Glomerular endothelial cell (primary cell): ENCODE measurements around the gene TRAF6. TPM values are rescaled to one million over a fixed set of nuclear protein-coding genes. Genes with fewer than 3 reads are reported as not detected.
"Not testable (repeated sequence)": the region's sequence is repeated elsewhere in the genome, so short reads cannot be mapped to it uniquely, and the experiment has no call there.

Experiments
- DNase-seq: peaks from one replicate; pipeline ENCODE4 v3.0.0-alpha.2; 2011; ENCODE audit warnings: low read depth, low spot score; ENCODE audit errors: extremely low read depth
- total RNA-seq: library from RNA; depleted of rRNA; stranded (reverse); fragments of >200 nt; gene quantifications from 2 replicates; pipeline ENCODE4 v1.2.3, GENCODE V29; 2015

Gene TRAF6, protein sequence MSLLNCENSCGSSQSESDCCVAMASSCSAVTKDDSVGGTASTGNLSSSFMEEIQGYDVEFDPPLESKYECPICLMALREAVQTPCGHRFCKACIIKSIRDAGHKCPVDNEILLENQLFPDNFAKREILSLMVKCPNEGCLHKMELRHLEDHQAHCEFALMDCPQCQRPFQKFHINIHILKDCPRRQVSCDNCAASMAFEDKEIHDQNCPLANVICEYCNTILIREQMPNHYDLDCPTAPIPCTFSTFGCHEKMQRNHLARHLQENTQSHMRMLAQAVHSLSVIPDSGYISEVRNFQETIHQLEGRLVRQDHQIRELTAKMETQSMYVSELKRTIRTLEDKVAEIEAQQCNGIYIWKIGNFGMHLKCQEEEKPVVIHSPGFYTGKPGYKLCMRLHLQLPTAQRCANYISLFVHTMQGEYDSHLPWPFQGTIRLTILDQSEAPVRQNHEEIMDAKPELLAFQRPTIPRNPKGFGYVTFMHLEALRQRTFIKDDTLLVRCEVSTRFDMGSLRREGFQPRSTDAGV
- total RNA-seq = 12.9 and 16.2 TPM in 2 replicates

DNA sequence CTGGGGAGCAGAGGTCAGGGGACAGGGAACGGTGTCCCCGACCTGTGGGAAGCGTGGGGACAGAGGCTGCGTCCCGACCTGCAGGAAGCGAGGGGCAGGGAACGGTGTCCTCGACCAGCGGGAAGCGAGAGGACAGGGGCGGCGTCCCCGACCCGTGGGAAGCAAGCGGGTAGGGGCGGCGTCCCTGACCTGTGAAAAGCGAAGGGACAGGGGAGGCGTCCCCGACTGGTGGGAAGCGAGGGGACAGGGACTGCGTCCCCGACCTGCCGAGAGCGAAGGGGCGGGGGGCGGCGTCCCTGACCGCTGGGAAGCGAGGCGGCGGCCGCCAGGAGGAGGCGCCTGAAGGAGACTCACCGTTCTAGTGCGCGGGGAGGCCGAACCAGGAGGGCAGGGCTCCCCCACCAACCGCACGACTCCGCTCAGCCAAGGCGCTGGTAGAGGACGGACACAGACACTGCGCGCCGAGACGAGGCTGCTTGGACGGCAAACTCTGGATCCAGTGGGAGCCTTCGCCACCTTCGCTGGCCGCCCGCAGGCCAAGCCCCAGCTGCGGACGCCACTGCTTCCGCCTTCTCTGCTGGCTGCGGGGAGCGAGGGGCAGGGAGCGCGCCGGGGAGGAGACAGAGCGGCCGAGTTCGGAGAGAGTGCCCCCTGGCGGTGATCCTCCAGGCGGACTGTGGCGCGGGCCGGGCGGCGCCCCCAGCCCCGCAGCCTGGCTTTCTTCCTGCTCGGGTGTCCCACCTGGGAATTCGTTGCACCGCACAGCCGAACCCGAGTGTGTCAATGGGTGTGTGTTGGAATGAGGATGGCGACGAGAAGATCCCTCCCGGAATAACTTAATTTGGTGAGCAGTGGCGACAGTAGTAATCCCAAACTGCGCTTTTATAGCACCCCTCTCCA, at the start of gene TRAF6:
Gene TRAF6, minus strand, starts transcription at position 579 of the 900 bp plus-strand sequence. CDS start 8,757 bp downstream, outside the sequence.
- DNase-seq = no peak

DNA sequence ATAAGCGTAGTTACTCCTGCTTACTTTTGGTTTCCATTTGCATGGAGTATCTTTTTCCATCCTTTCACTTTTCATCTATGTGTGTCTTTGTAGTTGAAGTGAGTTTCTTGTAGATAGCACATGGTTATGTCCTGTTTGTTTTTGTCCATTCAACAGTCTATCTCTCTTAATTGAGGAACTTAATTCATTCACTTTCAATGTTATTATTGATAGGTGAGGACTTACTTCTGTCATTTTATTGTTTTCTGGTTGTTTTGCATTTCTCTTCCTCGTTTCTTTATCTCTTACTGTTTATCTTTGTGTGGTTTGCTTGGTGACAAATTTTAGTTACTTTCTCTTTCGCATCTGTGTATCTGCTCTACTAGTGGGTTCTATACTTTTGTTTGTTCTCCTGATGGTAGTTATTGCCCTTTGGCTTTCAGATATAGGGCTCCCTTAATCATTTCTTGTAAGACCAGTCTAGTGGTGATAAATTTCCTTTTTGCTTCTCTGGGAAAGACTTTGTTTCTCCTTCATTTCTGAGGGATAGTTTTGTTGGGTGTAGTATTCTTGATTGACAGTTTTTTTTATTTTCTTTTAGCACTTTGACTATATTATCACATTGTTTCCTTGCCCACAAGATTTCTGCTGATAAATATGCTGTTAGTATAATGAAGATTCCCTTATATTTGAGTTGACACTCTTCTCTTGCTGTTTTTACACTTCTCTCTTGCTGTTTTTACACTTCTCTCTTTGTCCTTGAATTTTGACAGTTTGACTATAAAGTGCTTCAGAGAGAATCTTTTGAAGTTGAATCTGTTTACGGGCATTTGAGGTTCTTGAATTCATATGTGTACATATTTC, 48.7 kb upstream of the TRAF6 start:
- DNase-seq = no peak

DNA sequence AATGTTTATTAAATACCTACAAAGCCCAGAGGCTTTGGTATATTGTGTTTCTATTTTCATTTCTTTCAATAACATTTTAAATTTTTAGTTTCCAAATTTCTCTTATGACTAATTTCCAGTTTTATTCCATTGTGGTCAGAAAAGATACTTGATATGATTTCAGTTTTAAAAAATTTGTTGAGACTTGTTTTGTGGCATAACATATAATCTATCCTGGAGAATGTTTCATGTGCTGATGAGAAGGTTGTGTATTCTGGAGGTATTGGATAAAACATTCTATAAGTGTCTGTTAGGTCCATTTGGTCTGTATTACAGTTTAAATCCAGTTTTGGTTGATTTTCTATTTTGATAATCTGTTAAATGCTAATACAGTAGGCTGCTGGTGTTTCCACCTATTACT, 47.9 kb upstream of the TRAF6 start:
- DNase-seq = no peak

DNA sequence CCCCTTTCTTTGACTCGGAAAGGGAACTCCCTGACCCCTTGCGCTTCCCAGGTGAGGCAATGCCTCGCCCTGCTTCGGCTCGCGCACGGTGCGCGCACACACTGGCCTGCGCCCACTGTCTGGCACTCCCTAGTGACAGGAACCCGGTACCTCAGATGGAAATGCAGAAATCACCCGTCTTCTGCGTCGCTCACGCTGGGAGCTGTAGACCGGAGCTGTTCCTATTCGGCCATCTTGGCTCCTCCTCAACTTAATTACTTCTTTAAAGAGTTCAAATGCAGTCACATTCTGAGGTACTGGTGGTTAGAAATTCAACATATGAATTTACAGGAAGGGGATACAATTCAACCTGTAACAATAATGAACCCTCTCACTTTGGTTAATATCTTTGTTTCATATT, 47.3 kb upstream of the TRAF6 start:
- not testable (repeated sequence) for DNase-seq

DNA sequence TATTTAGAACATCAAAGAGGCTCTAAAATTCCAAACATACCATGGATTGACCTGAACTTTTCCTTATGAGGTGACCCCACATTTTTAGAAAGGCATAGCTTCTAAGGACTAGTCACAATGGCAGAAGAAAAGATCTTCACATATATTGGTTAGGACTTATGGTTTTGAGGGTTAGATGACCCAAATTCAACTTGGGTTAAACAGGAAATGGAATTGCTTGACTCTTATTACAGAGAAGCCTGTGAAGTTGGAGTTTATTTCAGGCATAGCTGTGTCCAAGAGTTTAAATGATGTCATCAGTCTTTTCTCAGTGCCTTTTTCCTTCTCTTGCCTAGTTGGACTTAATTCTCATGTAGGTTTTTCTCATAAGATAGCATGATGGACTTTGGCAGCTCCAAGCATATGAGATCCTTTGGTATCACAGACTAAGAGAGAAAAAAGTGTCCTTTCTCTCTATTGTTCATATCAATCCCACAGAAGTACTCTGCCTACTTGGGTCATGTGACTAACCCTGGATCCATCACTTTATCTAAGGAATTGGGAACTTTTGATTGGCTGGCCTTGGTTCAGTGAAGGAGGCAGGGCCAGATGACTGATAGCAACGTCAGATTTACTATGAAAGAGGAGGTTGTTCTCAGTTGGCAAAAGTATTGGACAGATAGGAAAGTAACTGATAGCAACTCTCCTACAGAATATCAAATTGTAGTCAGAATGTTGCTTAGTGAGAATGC, 40.5 kb upstream of the TRAF6 start:
- DNase-seq = no peak

DNA sequence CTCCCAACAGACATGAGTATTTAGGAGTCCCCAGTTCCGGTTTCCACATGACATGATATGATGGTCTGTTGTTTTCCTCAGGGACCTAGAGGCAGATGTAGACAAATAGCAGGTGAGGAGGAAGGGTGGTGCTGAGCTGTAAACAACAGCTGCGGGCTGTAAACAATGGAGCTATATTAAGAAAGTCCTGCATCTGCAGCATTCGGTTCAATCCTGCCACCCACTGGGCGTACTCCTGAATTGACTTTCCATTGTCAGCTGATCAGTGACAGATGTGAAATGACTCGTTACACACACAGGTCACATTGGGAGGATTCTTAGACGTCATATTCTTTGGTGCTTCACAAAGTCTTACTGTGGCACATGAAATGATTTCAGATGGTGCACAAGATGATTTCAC, 30.9 kb upstream of the TRAF6 start:
- DNase-seq = peak; percentile 31

DNA sequence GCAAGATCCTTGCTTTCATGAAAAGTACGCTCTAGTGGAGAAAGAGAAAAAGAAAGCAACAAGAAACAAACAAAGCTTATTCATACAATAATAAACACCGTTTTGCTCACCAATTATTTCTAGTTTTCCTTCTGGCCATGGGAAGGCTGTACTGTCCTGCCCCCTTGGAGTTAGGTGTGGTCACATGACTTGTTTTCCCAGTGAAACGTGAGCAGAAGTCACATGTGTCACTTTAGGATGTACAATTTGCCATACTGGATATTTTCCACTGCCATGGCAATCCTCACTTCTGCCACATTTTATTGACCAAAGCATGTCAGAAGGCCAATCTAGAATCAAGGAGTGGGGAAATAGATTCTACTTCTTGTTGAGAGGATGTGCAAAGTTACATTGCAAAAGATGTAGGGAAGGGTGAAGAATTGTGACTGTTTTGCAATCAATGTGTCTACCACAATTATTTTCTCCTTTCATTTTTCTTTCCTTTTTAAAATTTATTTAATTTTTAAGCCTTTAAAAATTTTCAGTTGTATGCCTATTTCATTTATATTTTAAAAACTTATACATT, 24.3 kb upstream of the TRAF6 start:
- DNase-seq = no peak

DNA sequence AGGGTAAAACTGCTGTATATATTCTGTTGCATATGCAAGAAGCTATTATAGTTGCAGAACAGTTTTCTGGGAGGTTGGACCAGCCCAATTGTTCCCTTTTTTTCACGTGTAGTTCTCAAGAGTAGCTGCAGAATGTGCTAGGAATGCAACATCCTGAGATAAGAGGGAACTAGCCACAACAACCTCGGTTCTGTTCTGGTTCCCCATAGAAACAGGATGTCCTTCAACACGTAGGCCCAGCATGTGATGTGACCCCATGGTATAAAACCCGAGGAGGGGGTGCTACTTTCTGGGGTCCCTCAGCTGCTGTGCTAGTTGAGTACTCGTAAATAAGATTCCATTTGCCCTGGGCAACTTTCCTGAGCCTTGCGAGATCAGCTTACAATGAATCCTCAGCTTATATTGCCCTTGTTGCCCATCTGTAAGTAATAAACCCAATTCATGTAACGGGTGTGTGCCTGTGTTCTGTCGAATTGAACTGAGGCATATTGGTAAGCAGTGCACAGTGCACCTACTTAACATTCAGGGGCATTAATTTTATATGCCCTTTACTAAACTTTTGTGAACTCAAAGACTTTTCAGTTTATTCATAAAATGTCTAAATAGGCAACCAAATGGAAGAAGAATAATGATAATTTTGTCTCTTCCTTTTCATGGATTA, 23.0 kb upstream of the TRAF6 start:
- DNase-seq = no peak

DNA sequence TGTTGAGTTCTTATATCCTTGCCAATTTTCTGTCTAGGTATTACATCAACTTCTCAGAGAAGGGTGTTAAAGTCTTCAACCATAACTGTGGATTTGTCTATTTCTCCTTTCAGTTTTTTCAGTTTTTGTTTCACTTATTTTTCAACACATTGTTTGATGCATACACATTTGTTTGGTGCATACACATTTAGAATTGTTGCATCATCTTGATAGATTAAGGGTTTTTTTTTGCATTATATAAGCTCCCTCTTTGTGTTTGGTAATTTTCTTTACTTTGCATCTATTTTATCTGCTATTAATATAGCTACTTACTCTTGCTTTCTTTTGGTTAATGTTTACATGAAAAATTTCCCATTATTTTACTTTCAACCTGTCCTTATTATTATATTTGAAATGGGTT, 20.8 kb upstream of the TRAF6 start:
- DNase-seq = no peak

DNA sequence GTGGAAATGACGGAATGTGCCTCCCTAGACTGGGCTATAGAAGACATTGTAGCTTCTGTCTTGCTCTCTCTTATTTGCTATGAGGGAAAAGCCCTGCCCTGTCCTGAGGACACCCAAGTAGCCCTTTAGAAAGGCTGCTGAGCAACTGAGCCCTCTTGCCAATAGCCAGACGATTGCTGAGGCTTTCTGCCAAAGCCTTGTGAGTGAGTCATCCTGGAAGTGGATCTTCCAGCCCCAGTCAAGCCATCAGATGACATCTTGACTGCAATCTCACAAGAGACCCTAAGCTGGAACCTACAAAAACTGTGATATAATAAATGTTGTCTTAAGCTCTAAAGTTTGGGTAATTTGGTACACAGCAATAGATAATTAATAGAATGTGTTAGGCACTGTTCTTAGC, 3.9 kb upstream of the TRAF6 start:
- DNase-seq = no peak

DNA sequence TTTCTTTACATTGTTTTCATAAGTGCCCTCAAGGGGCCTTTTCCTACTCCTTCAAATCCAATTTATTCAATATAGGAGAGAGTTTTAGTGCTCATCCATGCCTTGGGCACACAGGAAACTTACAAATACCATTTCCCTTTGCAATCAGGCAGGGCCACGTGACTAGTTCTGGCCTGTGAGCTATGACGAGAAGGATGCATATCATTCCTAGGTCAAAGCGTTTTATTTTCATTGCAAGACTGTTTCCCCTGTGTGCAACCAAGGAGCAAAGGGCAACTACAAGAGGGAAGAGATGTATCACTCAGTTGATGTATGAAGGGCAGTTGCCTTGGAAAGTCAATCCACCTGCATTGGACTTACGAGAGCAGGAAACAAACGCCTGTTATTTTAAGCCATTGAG, 1.9 kb upstream of the TRAF6 start:
- DNase-seq = no peak

DNA sequence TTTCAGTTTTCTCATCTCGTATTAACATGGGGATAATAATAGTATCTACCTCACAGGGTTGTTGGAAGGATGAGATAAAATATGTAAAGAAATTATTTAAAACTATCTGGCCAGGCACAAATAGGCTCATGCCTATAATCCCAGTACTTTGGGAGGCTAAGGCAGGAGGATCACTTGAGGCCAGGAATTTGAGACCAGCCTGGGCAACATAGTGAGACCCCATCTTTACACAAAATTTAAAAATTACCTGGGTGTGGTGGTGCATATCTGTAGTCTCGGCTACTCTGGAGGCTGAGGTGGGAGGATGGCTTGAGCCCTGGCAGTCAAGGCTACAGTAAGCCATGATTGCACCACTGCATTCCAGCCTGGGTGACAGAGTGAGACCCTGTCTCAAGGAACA, 990 bp upstream of the TRAF6 start:
- DNase-seq = not testable (repeated sequence)

DNA sequence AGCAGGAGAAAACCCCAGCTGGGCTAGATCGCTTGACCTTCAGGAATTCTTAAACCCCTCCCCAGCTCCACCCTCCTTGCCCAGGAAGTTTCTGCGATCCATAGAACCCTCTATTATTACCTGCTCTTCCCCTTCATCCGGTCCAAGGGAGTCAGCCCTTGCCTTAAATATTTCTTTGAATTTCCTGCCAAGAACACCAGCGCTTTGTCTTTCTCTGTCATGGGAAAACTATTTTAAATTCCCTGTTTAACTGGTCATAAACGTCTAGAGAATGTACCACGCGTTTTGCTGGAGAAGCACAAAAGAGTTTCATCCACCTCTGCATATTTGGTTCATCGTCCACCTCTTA, 496 bp upstream of the TRAF6 start:
- DNase-seq = no peak

DNA sequence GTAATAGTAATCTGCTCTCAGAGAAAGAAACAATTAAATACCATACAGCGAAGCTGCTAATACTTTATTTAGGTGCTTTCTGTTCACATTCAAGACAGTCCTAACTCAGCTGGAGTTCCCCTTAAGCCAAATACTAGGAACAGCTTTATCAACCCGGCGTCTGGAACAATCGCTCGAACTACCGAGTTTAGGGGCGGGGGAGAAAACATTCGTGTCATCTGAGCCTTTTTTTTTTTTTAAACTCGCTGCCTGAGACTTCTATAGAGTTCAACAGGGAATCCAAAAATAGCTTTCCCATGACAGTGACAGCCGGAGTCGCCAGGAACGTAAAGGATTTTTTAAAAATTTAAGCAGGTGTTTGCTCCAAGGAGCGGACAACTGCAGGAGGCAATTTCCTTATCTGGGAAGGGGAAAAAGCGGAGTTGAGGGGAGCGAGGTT, 852 bp downstream of the TRAF6 start:
- no peak for DNase-seq

DNA sequence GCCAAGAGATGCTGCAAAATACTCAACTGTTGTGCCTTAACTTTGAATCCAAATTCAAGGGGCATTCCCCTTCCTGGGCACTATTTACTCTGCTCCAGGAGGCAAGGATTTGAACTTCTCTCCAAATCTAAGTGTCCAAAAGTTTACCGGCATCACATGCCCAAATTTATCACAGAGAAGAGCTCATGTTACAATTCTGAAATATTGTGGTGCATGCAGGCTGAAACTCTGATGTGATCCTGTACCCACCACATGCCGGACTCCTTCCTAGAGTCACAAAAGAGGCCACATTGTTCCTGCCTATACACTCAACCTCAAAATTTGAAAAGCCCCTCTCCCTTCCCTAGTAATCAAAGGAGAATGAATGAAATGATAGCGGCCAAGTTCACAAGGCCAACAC, 1.3 kb downstream of the TRAF6 start:
- DNase-seq = no peak

DNA sequence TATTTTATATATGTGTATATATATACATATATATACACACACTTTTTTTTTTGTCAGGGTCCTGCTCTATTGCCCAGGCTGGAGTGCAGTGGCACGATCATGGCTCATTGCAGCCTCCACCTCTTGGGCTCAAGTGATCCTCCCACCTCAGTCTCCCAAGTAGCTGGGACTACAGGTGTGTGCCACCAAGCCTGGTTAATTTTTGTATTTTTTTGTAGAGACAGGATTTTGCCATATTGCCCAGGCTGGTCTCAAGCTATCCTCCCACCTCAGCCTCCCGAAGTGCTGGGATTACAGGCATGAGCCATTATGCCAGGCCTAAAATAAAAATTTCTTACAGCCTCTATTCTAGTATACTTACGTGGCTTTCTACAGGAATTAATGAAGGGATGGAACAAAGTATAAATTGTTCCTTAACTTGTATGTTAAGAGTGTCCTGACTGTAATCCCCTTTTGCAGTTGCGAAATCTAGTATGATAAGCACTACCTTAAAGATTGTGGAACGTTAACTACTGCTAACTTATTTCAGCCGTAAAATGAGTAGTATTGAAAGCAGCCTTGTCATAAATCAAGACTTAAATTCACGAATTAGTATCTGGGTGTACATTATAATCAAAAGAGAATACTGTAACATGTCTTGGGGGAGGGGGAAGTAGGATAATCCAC, 2.1 kb downstream of the TRAF6 start:
- DNase-seq = no peak

DNA sequence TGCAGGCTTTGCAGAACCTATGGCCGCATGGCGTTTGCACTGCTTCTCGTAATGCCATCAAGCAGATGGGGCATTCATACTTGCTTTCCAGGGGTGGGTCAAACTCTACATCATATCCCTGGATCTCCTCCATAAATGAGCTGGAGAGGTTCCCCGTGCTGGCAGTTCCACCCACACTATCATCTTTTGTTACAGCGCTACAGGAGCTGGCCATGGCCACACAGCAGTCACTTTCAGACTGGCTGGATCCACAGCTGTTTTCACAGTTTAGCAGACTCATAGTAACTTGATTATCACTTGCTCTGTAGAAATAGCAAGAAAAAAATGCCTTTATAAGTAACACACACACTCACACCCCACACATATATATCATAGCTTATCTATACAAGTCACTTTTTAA, 8.8 kb downstream of the TRAF6 start:
- DNase-seq = no peak

DNA sequence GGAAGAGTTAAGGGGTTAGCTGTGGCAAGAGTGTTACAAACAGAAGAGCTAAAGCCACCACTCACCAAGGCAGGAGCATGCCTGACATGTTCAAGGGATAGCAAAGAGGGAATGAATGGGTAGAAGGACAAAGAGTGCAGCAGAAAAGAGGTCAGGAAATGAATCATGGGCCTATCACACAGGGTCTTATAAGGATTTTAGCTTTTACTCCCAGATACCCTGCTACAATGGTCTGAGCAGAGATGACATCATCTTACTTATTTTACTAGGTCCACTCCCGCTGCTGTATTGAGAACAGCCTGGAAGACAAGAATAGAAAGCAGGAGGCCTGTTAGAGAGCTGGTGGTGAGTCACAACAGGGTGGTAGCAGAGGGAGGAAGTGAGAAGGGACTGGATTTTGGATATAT, 9.8 kb downstream of the TRAF6 start:
- peak; percentile 72 for DNase-seq

DNA sequence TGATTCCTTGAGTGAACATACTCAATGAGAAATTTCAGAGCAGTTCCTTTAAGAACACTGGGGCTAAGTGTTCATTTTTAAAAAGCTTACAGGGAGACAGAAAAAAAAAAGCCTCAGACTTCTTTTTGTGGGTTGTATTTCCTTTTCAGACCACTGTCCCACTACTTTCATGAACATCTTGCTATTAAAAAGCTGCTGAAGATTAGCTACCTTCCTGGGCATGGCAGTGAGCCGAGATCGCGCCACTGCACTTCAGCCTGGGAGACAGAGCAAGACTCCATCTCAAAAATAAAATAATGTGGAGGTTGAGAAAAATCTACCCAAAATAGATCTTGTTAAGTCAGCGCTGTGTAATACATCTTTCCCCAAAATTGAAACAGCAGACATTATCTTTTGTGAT, 10.8 kb downstream of the TRAF6 start:
- DNase-seq = no peak
